ENCODE measurements around the gene LEKR1. TPM values are rescaled to one million over a fixed set of nuclear protein-coding genes. Genes with fewer than 3 reads are reported as not detected.
"Not testable (repeated sequence)": the region's sequence is repeated elsewhere in the genome, so short reads cannot be mapped to it uniquely, and the experiment has no call there.

The LEKR1 gene
- polyA plus RNA-seq, 4 donors: 1.9 to 4.6 (median 2.4) TPM

DNA sequence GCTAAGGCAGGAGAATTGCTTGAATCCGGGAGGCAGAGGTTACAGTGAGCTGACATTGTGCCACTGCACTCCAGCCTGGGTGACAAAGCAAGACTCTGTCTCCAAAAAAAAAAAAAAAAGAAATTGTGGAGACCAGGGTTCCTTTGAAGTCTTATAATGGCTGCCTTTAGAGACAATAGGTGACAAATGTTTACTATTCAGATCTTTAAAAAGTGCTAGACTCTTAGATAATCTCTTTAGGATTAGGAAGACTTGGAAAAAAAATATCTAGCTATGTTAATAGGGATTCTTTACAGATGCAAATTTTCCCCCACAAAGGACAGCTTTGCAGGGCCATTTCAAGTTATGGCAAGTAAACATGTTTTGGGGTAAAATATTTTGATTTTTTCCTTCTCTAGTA is 71.7 kb downstream of the LEKR1 start:
- DNase-seq (ENCODE audit: low read depth in 4 of 4, low spot score in 2 of 4): not testable (repeated sequence)

GRCh38 chr3:156898296-156898880 is 72.2 kb downstream of the LEKR1 start:
- no peak for DNase-seq (ENCODE audit: low read depth in 4 of 4, low spot score in 2 of 4)

DNA sequence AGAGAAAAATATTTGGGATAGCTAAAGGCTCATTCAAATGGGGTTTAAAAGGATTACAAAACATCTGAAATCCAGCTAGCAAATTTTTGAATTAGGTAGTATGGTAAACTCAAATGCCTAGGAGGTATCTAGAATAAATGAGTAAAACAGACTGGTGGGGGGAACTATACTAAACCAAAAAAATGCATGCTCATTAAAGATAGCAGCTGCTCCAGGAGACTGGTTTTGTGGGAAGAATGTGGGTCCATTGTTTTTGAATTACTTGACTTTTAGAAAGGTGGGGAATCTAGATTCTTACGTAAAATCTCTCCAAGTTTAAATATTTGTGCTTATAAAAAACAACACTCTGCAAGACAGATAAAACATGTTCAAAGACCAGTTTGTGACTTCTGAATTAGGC is 73.8 kb downstream of the LEKR1 start:
- no peak for DNase-seq (ENCODE audit: low read depth in 4 of 4, low spot score in 2 of 4)

DNA sequence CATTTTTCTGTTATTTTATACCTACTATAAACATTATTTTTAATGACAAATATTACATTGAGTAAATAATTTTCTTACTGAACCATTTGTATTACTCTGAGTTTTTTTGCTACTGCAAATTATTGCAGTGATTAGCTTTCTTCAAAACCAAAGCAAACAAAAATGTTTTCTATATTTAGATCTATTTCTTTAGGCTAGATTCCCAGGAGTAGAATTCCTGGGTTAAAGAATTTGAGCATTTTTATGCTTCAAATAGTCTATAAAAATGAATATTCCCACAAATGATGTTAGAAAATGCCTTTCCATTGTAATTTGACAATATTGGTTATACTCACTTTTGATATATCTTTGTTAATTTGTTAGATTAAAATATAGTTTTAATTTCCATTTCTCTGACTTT is 76.8 kb downstream of the LEKR1 start:
- no peak for DNase-seq (ENCODE audit: low read depth in 4 of 4, low spot score in 2 of 4)

DNA sequence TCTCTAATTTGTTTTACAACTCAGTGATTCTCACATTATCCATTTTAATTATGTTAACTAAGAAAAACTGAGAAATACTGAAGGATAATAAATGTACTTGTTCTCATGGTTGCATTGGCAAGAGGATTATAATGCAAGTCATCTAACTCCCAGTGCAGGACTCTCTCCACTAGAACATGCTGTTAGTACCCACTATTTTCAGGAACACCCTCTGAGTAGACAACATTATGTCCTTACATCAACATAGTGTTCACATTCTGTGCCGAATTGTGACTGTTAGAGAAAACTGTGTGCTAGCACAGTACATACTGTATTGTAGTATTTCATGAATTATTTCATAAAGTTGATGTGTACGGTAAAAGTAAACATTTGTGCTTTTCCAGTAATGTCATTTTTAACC is 80.1 kb downstream of the LEKR1 start:
- DNase-seq (ENCODE audit: low read depth in 4 of 4, low spot score in 2 of 4): no peak

- DNase-seq (ENCODE audit: low read depth in 4 of 4, low spot score in 2 of 4): no peak
These were observed 82.2 kb downstream of the LEKR1 start for GRCh38 chr3:156908398-156908797.

GRCh38 chr3:156910022-156910421 is 83.9 kb downstream of the LEKR1 start:
- DNase-seq (ENCODE audit: low read depth in 4 of 4, low spot score in 2 of 4): no peak

DNA sequence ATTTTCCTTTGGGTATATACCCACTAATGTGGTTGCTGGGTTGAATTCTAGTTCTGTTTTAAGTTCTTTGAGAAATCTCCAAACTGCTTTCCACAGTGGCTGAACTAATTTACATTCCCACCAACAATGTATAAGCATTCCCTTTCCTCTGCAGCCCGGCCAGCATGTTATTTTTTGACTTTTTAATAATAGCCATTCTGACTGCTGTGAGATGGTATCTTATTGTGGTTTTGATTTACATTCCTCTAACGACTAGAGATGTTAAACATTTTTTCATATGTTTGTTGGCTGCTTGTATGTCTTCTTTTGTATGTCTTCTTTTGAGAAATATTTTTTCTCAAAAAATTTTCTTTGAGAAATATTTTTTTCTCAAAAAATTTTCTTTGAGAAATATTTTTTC is 84.7 kb downstream of the LEKR1 start:
- not testable (repeated sequence) for DNase-seq (ENCODE audit: low read depth in 4 of 4, low spot score in 2 of 4)

DNA sequence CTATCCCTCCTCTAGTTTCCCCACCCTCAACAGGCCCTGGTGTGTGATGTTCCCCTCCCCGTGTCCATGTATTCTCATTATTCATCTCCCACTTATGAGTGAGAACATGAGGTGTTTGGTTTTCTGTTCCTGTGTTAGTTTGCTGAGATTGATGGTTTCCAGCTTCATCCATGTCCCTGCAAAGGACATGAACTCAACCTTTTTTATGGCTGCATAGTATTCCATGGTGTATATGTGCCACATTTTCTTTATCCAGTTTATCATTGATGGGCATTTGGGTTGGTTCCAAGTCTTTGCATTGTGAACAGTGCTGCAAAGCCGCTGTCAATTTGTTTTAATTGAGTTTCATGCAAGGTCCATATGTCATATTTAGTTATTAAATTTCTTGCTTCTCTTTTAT is 88.1 kb downstream of the LEKR1 start:
- DNase-seq (ENCODE audit: low read depth in 4 of 4, low spot score in 2 of 4): not testable (repeated sequence)

DNA sequence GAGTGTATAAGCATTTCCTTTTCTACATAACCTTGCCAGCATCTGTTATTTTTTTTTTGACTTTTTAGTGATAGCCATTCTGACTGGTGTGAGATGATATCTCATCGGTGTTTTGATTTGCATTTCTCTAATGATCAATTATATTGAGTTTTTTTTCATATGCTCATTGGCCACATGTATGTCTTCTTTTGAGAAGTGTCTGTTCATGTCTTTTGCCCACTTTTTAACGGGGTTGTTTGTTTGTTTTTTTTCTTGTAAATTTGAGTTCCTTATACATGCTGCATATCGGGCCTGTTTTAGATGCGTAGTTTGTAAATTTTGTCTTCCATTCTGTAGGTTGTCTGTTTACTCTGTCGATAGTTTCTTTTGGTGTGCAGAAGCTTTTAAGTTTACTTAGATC is 89.2 kb downstream of the LEKR1 start:
- no peak for DNase-seq (ENCODE audit: low read depth in 4 of 4, low spot score in 2 of 4)

DNA sequence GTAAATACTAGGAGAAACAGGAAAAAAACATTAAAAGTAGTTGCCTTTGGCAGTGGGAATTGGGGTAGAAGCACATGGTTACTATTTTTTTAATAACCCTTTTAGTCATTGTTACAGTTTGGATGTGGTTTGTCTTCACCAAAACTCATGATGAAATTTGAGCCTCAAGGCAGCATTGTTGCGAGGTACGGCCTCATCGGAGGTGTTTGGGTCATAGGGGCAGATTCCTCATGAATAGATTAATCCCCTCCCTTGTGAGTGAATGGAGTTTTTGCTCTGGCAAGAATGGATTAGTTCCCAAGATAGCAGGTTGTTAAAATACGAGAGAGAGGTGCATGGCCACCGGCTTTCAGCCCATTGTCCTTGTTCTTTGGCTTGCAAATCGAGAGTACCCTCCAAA is 92.6 kb downstream of the LEKR1 start:
- no peak for DNase-seq (ENCODE audit: low read depth in 4 of 4, low spot score in 2 of 4)

DNA sequence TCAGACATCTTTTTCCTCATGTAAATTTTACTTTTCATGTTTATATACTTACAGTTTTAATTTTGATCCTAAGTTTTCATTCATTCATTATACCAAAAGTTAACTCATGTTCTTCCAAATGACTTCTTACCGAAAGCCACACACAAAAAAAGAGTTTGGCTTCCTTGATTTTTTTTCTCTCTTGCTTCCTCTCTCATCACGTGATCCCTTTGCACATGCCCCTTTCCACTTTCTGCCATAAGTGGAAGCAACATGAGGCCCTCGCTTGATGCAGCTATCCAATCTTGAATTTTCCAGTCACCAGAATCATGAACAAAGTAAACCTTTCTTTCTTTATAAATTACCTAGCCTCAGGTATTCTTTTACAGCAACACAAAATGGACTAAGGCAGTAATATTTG is 93.7 kb downstream of the LEKR1 start:
- DNase-seq (ENCODE audit: low read depth in 4 of 4, low spot score in 2 of 4): no peak

DNA sequence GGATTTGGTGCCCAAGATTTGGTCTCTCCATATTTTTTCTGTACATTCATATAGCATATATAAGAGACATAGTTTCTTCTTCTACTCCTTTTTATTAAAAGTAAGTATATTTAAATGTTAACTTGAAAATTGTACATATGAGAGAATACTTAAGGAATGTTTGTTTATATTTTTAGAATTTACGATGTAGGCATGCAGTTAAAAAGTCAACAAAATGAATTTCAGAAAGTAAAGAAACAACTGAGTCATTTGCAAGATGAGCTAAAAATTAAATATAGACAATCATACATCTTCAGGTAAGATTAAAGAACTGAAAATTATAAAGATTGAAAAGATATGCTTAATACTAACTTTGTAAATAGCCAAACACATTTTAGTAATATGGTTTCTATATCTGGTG is 94.2 kb downstream of the LEKR1 start:
- DNase-seq (ENCODE audit: low read depth in 4 of 4, low spot score in 2 of 4): no peak

DNA sequence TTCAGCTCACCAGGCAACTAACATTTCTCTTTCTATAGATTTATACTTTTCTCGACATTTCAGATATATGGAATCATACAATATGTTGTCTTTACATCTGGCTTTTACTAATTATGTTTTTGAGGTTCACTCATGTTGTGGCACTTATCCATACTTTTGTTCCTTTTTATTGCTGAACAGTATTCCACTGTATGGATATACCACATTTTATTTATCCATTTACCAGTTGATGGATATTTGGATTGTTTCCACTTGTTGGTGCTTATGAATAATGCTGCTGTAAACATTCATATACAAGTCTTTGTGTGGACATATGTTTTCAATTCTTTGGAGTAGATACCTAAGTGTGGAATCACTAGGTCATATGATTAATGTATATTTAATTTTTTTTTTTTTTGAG is 97.2 kb downstream of the LEKR1 start:
- DNase-seq (ENCODE audit: low read depth in 4 of 4, low spot score in 2 of 4): no peak

DNA sequence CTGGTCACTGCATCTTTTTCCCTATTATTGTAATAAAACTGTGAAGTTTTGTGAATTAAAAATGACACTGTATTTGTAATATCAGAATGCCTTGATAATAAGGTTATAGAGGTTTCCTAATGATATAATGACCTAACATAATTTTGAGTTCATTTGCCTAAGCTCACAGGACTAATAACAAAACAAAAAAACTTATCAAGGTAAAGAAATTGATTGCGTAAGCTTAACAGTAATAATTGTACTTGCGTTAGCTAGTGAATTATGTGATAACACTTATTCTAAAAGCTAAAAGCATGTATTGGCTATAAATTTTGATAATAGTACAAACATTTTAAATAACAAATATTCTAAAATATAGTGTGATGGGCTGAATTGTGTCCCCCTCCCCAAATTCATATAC is 112.6 kb downstream of the LEKR1 start:
- DNase-seq (ENCODE audit: low read depth in 4 of 4, low spot score in 2 of 4): no peak

DNA sequence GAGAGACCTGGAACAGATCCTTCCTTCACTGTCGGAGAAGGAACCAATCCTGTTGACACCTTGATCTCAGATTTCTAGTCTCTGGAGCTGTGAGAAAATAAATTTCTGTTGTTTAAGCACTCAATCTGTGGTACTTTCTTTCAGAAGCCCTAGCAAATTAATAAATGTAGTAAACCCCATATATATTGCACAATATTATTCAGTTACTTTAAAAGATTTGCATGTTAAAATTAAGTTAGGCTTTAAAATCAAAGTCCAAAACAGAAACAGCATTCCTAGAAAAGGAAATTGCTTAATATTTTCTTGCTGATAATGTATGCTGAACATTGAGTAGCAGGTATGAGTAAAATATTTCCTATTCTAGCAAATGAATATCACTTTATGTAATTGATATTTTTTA is 113.2 kb downstream of the LEKR1 start:
- no peak for DNase-seq (ENCODE audit: low read depth in 4 of 4, low spot score in 2 of 4)

GRCh38 chr3:156941311-156941710 is 115.2 kb downstream of the LEKR1 start:
- DNase-seq (ENCODE audit: low read depth in 4 of 4, low spot score in 2 of 4): no peak

DNA sequence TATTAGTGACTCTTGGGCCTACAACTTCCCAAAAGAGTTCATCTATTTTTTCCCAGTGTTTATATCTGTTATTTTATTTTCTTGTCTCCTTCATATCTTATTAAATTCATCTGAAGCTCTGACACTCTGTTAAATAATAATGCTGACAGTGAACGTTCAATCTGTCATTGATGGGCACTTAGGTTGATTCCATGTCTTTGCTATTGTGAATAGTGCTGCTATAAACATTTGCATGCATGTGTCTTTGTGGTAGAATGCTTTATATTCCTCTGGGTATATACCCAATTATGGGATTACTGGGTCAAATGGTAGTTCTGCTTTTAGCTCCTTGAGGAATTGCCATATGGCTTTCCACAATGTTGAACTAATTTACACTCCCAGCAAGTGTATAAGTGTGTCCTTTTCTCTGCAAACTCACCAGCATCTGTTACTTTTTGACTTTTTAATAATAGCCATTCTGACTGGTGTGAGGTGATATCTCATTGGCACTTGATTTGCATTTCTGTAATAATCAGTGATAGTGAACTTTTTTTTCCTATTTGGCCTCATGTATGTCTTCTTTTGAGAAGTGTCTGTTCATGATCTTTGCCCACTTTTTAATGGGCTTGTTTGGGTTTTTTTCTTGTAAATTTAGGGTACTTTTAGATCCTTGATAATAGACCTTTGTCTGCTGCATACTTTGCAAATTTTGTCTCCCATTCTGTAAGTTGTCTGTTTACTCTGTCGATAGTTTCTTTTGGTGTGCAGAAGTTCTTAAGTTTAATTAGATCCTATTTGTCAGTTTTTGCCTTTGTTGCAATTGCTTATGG is 122.5 kb downstream of the LEKR1 start:
- no peak for DNase-seq (ENCODE audit: low read depth in 4 of 4, low spot score in 2 of 4)

DNA sequence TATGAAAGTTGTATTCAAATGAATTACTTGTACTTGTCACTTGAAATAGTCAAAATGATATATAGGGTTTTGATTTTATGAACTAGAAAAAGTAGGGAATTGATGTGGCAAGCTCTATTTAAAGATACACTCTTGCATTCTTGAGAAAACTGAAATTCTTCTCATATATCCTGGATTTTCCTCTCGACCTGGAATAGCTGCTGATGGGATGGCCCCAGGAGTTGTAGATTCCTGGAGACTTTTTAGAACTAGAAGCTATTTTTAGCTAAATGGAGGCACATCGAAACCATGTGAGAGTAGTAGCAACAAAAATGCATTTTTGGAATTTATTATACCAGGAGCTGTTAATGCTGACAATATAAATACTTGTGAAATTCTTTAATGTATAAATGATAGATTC is 125.9 kb downstream of the LEKR1 start:
- no peak for DNase-seq (ENCODE audit: low read depth in 4 of 4, low spot score in 2 of 4)

DNA sequence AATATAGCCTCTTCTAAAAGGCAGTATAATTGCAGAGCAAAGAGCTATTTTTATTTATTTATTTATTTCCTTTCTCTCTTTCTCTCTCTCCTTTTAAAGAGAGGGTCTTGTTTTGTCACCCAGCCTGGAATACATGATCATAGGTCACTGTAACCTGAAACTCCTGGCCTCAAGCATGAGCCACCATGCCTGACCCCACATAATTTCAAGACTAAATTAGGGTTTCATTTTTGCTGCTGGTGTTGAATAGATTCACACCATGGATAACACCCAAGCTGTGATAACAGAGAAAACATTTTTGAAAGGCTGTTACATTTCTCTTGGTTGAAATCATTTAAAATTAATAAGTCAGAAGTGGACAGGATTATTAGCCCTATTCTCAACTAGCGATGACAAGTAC is 131.6 kb downstream of the LEKR1 start:
- no peak for DNase-seq (ENCODE audit: low read depth in 4 of 4, low spot score in 2 of 4)

DNA sequence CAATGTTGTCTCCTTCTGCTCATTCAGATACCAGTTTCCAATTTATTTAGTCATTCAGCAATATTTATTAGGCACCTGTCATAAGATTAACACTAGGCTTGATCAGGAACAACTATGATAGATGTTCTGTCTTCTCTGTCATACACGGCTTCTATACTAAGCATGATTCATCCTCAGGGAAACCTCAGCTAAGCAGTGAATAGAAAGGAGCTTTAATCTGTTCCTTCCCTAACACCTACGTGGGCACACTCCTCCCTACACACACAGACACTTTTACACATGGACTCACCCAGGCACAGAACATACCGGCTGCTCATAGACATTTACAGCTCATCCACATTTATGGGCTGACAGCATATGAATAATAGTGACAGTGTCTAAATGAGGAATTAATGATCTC is 136.9 kb downstream of the LEKR1 start:
- no peak for DNase-seq (ENCODE audit: low read depth in 4 of 4, low spot score in 2 of 4)

DNA sequence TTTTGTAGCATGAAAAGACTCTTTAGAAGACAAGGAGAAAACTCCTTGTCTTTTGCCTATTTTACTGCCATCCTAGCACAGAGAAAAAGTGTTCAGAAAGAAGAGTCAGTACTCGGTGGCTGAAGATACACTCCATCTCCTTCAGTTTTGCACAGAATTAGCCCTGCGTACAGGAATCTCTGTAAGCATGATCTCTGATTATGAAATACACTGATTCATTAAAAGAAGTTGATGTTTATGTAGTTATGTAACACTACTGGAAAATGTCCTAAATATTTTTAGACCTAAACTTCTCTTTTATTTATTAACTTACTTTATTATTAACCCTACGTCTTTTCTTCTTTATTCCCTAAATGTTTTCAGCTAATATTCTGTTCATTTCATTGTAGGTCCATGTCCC is 138.4 kb downstream of the LEKR1 start:
- no peak for DNase-seq (ENCODE audit: low read depth in 4 of 4, low spot score in 2 of 4)

DNA sequence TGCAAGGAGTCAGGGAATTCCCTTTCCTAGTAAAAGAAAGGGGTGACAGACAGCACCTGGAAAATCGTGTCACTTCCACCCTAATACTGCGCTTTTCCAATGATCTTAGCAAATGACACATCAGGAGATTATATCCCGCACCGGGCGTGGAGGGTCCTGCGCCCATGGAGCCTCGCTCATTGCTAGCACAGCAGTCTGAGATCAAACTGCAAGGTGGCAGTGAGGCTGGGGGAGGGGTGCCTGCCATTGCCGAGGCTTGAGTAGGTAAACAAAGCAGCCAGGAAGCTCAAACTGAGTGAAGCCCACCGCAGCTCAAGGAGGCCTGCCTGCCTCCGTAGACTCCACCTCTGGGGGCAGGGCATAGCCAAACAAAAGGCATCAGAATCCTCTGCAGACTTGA is 140.2 kb downstream of the LEKR1 start:
- DNase-seq (ENCODE audit: low read depth in 4 of 4, low spot score in 2 of 4): not testable (repeated sequence)
